ENCODE measurements around the gene CDY2A. TPM values are rescaled to one million over a fixed set of nuclear protein-coding genes. Genes with fewer than 3 reads are reported as not detected.
"Not testable (repeated sequence)": the region's sequence is repeated elsewhere in the genome, so short reads cannot be mapped to it uniquely, and the experiment has no call there.

CDY2A gene
- total and polyA plus RNA-seq, 9 of the 15 experiments (the other 6 are each of a cell fraction or from before 2014, with no cell fraction given) = not detected

- not testable (repeated sequence) for FAIRE-seq; BruUV-seq (replicated peaks); ATAC-seq
Measured at GRCh38 chrY:18034864-18035263, 9.3 kb downstream of the CDY2A start.

GRCh38 chrY:18044990-18045389, 19.4 kb downstream of the CDY2A start:
- H3K27me3 ChIP-seq (ENCODE audit: control insufficient read depth in 2 of 2, insufficient read depth in 2 of 2, low read length in 2 of 2); FAIRE-seq; H3K36me3 ChIP-seq (ENCODE audit: control insufficient read depth, insufficient read depth, low read length); H3K9ac ChIP-seq (ENCODE audit: insufficient read depth in 1 of 2, low read depth in 2 of 2, low read length in 2 of 2); H3K4me2 ChIP-seq (ENCODE audit: insufficient read depth, low read length); H3K4me3 ChIP-seq; CTCF ChIA-PET (ENCODE audit: low intra/inter-chr PET ratio); in situ Hi-C loops (cut with MboI); H3K4me1 ChIP-seq (replicated peaks in 1 of 2; ENCODE audit: control insufficient read depth in 2 of 2, insufficient read depth in 2 of 2, low read length in 2 of 2); POLR2A ChIA-PET; H3K9me1 ChIP-seq (ENCODE audit: control insufficient read depth, insufficient read depth, low read length); H3K27ac ChIP-seq (ENCODE audit: extremely low read depth, low read depth, low read length); H2AFZ ChIP-seq (ENCODE audit: low read depth, low read length); DNase-seq (ENCODE audit: extremely low read depth in 1 of 4, low spot score in 3 of 4); H4K20me1 ChIP-seq (replicated peaks; ENCODE audit: control insufficient read depth, insufficient read depth, low read length); intact Hi-C loops (cut with micrococcal nuclease); H3K9me3 ChIP-seq (replicated peaks; ENCODE audit: control insufficient read depth, insufficient read depth, low read depth, low read length); BruUV-seq (replicated peaks); ATAC-seq; H3K79me2 ChIP-seq (ENCODE audit: control insufficient read depth, insufficient read depth, low read length): not testable (repeated sequence)
- WGBS (ENCODE audit: insufficient coverage, low coverage, missing lambda C conversion rate) = no CpG with 5 or more reads among the region's 3 CpGs

More at GRCh38 chrY:18034864-18035263, 9.3 kb downstream of the CDY2A start:
- POLR2A ChIA-PET; H3K27me3 ChIP-seq (ENCODE audit: control insufficient read depth in 2 of 2, insufficient read depth in 2 of 2, low read length in 2 of 2); H3K4me2 ChIP-seq (ENCODE audit: insufficient read depth, low read length); H4K20me1 ChIP-seq (replicated peaks; ENCODE audit: control insufficient read depth, insufficient read depth, low read length); intact Hi-C loops (cut with micrococcal nuclease); H2AFZ ChIP-seq (ENCODE audit: low read depth, low read length); H3K9ac ChIP-seq (ENCODE audit: insufficient read depth in 1 of 2, low read depth in 2 of 2, low read length in 2 of 2); H3K36me3 ChIP-seq (ENCODE audit: control insufficient read depth, insufficient read depth, low read length); H3K4me1 ChIP-seq (replicated peaks in 1 of 2; ENCODE audit: control insufficient read depth in 2 of 2, insufficient read depth in 2 of 2, low read length in 2 of 2); CTCF ChIA-PET (ENCODE audit: low intra/inter-chr PET ratio); in situ Hi-C loops (cut with MboI); H3K27ac ChIP-seq (ENCODE audit: extremely low read depth, low read depth, low read length); H3K79me2 ChIP-seq (ENCODE audit: control insufficient read depth, insufficient read depth, low read length); H3K9me1 ChIP-seq (ENCODE audit: control insufficient read depth, insufficient read depth, low read length); DNase-seq (ENCODE audit: extremely low read depth in 1 of 4, low spot score in 3 of 4); H3K4me3 ChIP-seq; H3K9me3 ChIP-seq (replicated peaks; ENCODE audit: control insufficient read depth, insufficient read depth, low read depth, low read length): not testable (repeated sequence)
- no CpG with 5 or more reads among the region's 3 CpGs for WGBS (ENCODE audit: insufficient coverage, low coverage, missing lambda C conversion rate)

GRCh38 chrY:18048149-18049040, 22.8 kb downstream of the CDY2A start:
- H4K20me1 ChIP-seq (replicated peaks; ENCODE audit: control insufficient read depth, insufficient read depth, low read length); H3K4me3 ChIP-seq; H3K27me3 ChIP-seq (ENCODE audit: control insufficient read depth in 2 of 2, insufficient read depth in 2 of 2, low read length in 2 of 2); CTCF ChIA-PET (ENCODE audit: low intra/inter-chr PET ratio); ATAC-seq; DNase-seq (ENCODE audit: extremely low read depth in 1 of 4, low spot score in 3 of 4); H3K4me2 ChIP-seq (ENCODE audit: insufficient read depth, low read length); H3K27ac ChIP-seq (ENCODE audit: extremely low read depth, low read depth, low read length); POLR2A ChIA-PET; FAIRE-seq; H3K9me1 ChIP-seq (ENCODE audit: control insufficient read depth, insufficient read depth, low read length); in situ Hi-C loops (cut with MboI); H2AFZ ChIP-seq (ENCODE audit: low read depth, low read length); H3K4me1 ChIP-seq (replicated peaks in 1 of 2; ENCODE audit: control insufficient read depth in 2 of 2, insufficient read depth in 2 of 2, low read length in 2 of 2); H3K79me2 ChIP-seq (ENCODE audit: control insufficient read depth, insufficient read depth, low read length); H3K9me3 ChIP-seq (replicated peaks; ENCODE audit: control insufficient read depth, insufficient read depth, low read depth, low read length); H3K36me3 ChIP-seq (ENCODE audit: control insufficient read depth, insufficient read depth, low read length); intact Hi-C loops (cut with micrococcal nuclease); BruUV-seq (replicated peaks); H3K9ac ChIP-seq (ENCODE audit: insufficient read depth in 1 of 2, low read depth in 2 of 2, low read length in 2 of 2): not testable (repeated sequence)
- no CpG with 5 or more reads among the region's 10 CpGs for WGBS (ENCODE audit: insufficient coverage, low coverage, missing lambda C conversion rate)

GRCh38 chrY:18049061-18049460, 23.5 kb downstream of the CDY2A start:
- in situ Hi-C loops (cut with MboI); H3K4me3 ChIP-seq; H3K9me3 ChIP-seq (replicated peaks; ENCODE audit: control insufficient read depth, insufficient read depth, low read depth, low read length); H3K36me3 ChIP-seq (ENCODE audit: control insufficient read depth, insufficient read depth, low read length); DNase-seq (ENCODE audit: extremely low read depth in 1 of 4, low spot score in 3 of 4); ATAC-seq; H3K4me2 ChIP-seq (ENCODE audit: insufficient read depth, low read length); H3K4me1 ChIP-seq (replicated peaks in 1 of 2; ENCODE audit: control insufficient read depth in 2 of 2, insufficient read depth in 2 of 2, low read length in 2 of 2); H3K9ac ChIP-seq (ENCODE audit: insufficient read depth in 1 of 2, low read depth in 2 of 2, low read length in 2 of 2); H2AFZ ChIP-seq (ENCODE audit: low read depth, low read length); POLR2A ChIA-PET; intact Hi-C loops (cut with micrococcal nuclease); FAIRE-seq; H3K27ac ChIP-seq (ENCODE audit: extremely low read depth, low read depth, low read length); BruUV-seq (replicated peaks); H3K9me1 ChIP-seq (ENCODE audit: control insufficient read depth, insufficient read depth, low read length); H4K20me1 ChIP-seq (replicated peaks; ENCODE audit: control insufficient read depth, insufficient read depth, low read length); CTCF ChIA-PET (ENCODE audit: low intra/inter-chr PET ratio); H3K79me2 ChIP-seq (ENCODE audit: control insufficient read depth, insufficient read depth, low read length); H3K27me3 ChIP-seq (ENCODE audit: control insufficient read depth in 2 of 2, insufficient read depth in 2 of 2, low read length in 2 of 2): not testable (repeated sequence)
- no CpG with 5 or more reads among the region's 4 CpGs for WGBS (ENCODE audit: insufficient coverage, low coverage, missing lambda C conversion rate)
